ENCODE data around the gene PMM2. TPM values are rescaled to one million over a fixed set of nuclear protein-coding genes. Genes with fewer than 3 reads are reported as not detected.

PMM2 gene
- total and polyA plus RNA-seq, 2 donors (not counting 3 experiments of a cell fraction or from before 2014, with no cell fraction given): 29.0 to 61.3 TPM

DNA sequence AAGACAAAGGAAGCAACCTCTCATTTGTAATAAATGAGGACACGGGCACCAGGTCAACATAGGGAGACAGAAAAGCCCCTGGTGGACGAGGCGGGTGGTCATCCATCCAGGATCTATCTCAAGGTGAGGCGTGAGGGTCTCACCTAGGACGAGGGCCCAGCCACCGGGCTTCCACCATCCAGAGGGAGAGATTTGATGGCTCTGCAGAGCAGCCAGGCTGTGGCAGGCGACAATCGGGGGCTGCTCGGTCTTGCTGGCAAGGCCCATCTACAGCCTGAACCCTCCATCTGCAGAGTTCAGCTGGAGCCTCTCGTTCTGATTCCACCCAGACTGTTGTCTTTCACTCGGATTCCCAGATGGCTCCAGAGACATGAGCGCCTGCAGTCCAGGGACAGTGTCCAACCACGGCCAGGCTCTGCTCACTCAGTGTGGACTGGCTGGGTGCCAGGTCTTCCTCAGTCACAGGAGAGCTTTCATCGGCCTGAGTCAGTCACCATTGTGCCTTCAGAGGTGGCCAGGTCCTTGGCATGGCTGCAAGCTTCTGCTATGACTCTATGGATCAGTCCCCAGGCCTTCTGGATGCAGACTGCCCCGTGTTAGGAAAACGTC lies 90.4 kb downstream of the PMM2 start:
- FAIRE-seq (no peak), DNase-seq (ENCODE audit: low read depth, low spot score) (no peak)
- H3K4me2 ChIP-seq (ENCODE audit: insufficient read depth, low read length): no peak overlapping the region
- no peak overlapping the region for H3K9ac ChIP-seq (replicated peaks; ENCODE audit: extremely low read depth, insufficient read depth, low read length)
- ChIA-PET CTCF (interaction anchor here (2.1 kb wide), 1 partner anchor 121 kb away, joined by 9 read pairs; no protein-coding TSS in a partner anchor), POLR2A (no interaction called here)
- no peaks in the 10 kb centered on the region for H3K79me2 ChIP-seq (ENCODE audit: control insufficient read depth, insufficient read depth, low read length)
- no peak overlapping the region for H2AFZ ChIP-seq (ENCODE audit: low read depth, low read length)
- no peaks in the 10 kb centered on the region for H3K9me3 ChIP-seq (replicated peaks; ENCODE audit: control insufficient read depth, insufficient read depth, low read length)
- H4K20me1 ChIP-seq (replicated peaks; ENCODE audit: control insufficient read depth, extremely low read depth, insufficient read depth, low read length): no peaks in the 10 kb centered on the region
- dilution Hi-C loops (cut with MboI; ENCODE audit: extremely low pct_ligation_motif_present, low sequenced_read_pairs) (no loop called here), intact Hi-C loops (cut with micrococcal nuclease) (loop anchor here (5.0 kb wide), 1 partner anchor 119 kb away; no protein-coding TSS in a partner anchor)
- TF ChIP-seq CTCF (IDR thresholded peaks at IDR 0.05; ENCODE audit: extremely low read depth in 1 of 2, insufficient read depth in 1 of 2, low read depth in 1 of 2, low read length in 2 of 2) (no peak), MYC (IDR thresholded peaks at IDR 0.05; ENCODE audit: low read depth, low read length) (no peak), POLR2AphosphoS5 (IDR thresholded peaks at IDR 0.05; ENCODE audit: insufficient read depth, low read depth, low read length) (no peak), POLR2A (IDR thresholded peaks at IDR 0.05; ENCODE audit: low read depth, low read length) (no peak), GATA2 (IDR thresholded peaks at IDR 0.05; ENCODE audit: insufficient read depth, insufficient read length, low read depth, low read length) (no peak), JUN (IDR thresholded peaks at IDR 0.05; ENCODE audit: borderline replicate concordance, insufficient read depth, insufficient read length, low read depth) (no peak), FOS (IDR thresholded peaks at IDR 0.05; ENCODE audit: borderline replicate concordance, insufficient read depth, low read length) (no peak), EZH2 (IDR thresholded peaks at IDR 0.05; ENCODE audit: borderline replicate concordance, low read depth, low read length, severe bottlenecking) (no peak)
- TF ChIP-seq, protein P1, sequence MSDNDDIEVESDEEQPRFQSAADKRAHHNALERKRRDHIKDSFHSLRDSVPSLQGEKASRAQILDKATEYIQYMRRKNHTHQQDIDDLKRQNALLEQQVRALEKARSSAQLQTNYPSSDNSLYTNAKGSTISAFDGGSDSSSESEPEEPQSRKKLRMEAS (IDR thresholded peaks at IDR 0.05; ENCODE audit: insufficient read depth, insufficient read length): no peak
- no TSS peak for BruUV-seq (replicated peaks)
- peaks cover 5 to 16% of the 10 kb centered on the region in 2 experiments for H3K36me3 ChIP-seq (ENCODE audit: control insufficient read depth in 2 of 2, extremely low read depth in 1 of 2, insufficient read depth in 2 of 2, low read length in 2 of 2)
- H3K27me3 ChIP-seq (ENCODE audit: control insufficient read depth in 2 of 2, insufficient read depth in 2 of 2, low read length in 2 of 2): no peaks in the 10 kb centered on the region
- peaks cover 12% of the 10 kb centered on the region for H3K4me1 ChIP-seq (ENCODE audit: control insufficient read depth, extremely low read depth, insufficient read depth, low read length)
- H3K9me1 ChIP-seq (replicated peaks; ENCODE audit: control insufficient read depth, extremely low read depth, insufficient read depth, low read length): no peaks in the 10 kb centered on the region
- H3K27ac ChIP-seq (ENCODE audit: insufficient read depth, low read depth, low read length): no peak overlapping the region
- no peak overlapping the region for H3K4me3 ChIP-seq (replicated peaks in 1 of 3; ENCODE audit: insufficient read depth in 1 of 3, low read depth in 1 of 3, low read length in 3 of 3)
